ENCODE measurements around the gene KCNJ1. TPM values are rescaled to one million over a fixed set of nuclear protein-coding genes. Genes with fewer than 3 reads are reported as not detected.
A peak's percentile ranks its signal among the peaks of the same experiment; 100 is the strongest.

The KCNJ1 gene
- polyA plus RNA-seq, 1 of the 3 experiments (the other 2 are of a cell fraction): not detected

DNA sequence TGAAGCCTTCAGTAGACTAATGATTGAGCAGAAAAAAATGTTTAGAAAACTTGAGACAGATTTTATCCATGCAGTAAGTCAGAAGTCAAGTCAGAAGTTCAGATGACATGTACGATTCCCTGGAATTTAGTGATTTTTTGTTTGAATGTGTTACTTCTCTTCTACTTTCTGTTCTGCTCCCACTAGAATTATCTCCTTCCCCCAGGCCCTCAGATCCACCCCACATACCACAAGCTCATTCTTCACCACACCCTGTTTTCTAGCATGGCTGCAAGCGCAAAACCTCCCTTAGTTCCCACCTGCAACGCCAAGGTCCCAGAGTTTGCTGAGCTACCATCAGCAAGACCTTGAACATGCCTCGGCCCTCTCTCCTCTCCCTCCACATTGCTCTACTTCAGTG is 64.1 kb downstream of the KCNJ1 start:
- Histone ChIP-seq H4K20me1 (ENCODE audit: insufficient read depth) (no peaks in the 10 kb centered on the region), H3K9me2 (no peaks in the 10 kb centered on the region), H3F3A (replicated peaks; ENCODE audit: insufficient read depth) (peaks cover 3% of the 10 kb centered on the region), H3K79me2 (ENCODE audit: insufficient read depth) (no peaks in the 10 kb centered on the region), H2AFZ (ENCODE audit: low read depth) (no peak overlapping the region), H3K27me3 (ENCODE audit: insufficient read depth) (no peaks in the 10 kb centered on the region), H3K4me2 (no peak overlapping the region), H3K36me3 (replicated peaks in 1 of 2; ENCODE audit: control insufficient read depth in 1 of 2, insufficient read depth in 2 of 2, low read length in 1 of 2) (peaks cover 0 to 8% of the 10 kb centered on the region in 2 experiments), H3K27ac (ENCODE audit: low read depth in 2 of 2, low read length in 1 of 2) (no peak overlapping the region), H3K9me3 (no peaks in the 10 kb centered on the region), H3K9ac (no peak overlapping the region), H3K4me1 (ENCODE audit: control insufficient read depth in 1 of 2, insufficient read depth in 2 of 2, low read depth in 1 of 2, low read length in 1 of 2) (peaks cover 5 to 14% of the 10 kb centered on the region in 2 experiments; a peak in 2 of 4 replicates), H3K4me3 (ENCODE audit: low read depth in 2 of 2, low read length in 1 of 2) (0 out of 4 replicates have a peak overlapping the region, but pooled peaks of 1 of the 2 experiments have one; percentile 40)
- POLR2A ChIA-PET: no interaction called here
- TF ChIP-seq RCOR1 (IDR thresholded peaks at IDR 0.05; ENCODE audit: low read length) (no peak), FOXM1 (IDR thresholded peaks at IDR 0.05; ENCODE audit: low read depth) (no peak), JUND (IDR thresholded peaks at IDR 0.05) (no peak), RFX5 (IDR thresholded peaks at IDR 0.05; ENCODE audit: low read length) (no peak), RAD21 (IDR thresholded peaks at IDR 0.05; ENCODE audit: low read length) (no peak), GABPA (IDR thresholded peaks at IDR 0.05; ENCODE audit: low read depth) (no peak), SMC3 (IDR thresholded peaks at IDR 0.05; ENCODE audit: low read depth, low read length) (no peak), GATA2 (CRISPR knock-in tag; IDR thresholded peaks at IDR 0.05) (no peak)
- TF ChIP-seq, protein P1, sequence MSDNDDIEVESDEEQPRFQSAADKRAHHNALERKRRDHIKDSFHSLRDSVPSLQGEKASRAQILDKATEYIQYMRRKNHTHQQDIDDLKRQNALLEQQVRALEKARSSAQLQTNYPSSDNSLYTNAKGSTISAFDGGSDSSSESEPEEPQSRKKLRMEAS (IDR thresholded peaks at IDR 0.05; ENCODE audit: low read depth): no peak
- TF ChIP-seq, protein P2, sequence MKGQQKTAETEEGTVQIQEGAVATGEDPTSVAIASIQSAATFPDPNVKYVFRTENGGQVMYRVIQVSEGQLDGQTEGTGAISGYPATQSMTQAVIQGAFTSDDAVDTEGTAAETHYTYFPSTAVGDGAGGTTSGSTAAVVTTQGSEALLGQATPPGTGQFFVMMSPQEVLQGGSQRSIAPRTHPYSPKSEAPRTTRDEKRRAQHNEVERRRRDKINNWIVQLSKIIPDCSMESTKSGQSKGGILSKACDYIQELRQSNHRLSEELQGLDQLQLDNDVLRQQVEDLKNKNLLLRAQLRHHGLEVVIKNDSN (IDR thresholded peaks at IDR 0.05; ENCODE audit: borderline replicate concordance, low read depth): no peak
- TF ChIP-seq, protein P3, sequence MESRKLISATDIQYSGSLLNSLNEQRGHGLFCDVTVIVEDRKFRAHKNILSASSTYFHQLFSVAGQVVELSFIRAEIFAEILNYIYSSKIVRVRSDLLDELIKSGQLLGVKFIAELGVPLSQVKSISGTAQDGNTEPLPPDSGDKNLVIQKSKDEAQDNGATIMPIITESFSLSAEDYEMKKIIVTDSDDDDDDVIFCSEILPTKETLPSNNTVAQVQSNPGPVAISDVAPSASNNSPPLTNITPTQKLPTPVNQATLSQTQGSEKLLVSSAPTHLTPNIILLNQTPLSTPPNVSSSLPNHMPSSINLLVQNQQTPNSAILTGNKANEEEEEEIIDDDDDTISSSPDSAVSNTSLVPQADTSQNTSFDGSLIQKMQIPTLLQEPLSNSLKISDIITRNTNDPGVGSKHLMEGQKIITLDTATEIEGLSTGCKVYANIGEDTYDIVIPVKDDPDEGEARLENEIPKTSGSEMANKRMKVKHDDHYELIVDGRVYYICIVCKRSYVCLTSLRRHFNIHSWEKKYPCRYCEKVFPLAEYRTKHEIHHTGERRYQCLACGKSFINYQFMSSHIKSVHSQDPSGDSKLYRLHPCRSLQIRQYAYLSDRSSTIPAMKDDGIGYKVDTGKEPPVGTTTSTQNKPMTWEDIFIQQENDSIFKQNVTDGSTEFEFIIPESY (IDR thresholded peaks at IDR 0.05; ENCODE audit: borderline replicate concordance, low read depth): no peak
- 81% methylated on average over 4 of the region's 4 CpGs for WGBS (ENCODE audit: low lambda C conversion rate)
- DNase-seq: no peak
- CTCF ChIA-PET: interaction anchor here (0.6 to 3.1 kb wide), 24 partner anchors 9 to 645 kb away, joined by 3 to 21 read pairs (median 4); no protein-coding TSS in a partner anchor

DNA sequence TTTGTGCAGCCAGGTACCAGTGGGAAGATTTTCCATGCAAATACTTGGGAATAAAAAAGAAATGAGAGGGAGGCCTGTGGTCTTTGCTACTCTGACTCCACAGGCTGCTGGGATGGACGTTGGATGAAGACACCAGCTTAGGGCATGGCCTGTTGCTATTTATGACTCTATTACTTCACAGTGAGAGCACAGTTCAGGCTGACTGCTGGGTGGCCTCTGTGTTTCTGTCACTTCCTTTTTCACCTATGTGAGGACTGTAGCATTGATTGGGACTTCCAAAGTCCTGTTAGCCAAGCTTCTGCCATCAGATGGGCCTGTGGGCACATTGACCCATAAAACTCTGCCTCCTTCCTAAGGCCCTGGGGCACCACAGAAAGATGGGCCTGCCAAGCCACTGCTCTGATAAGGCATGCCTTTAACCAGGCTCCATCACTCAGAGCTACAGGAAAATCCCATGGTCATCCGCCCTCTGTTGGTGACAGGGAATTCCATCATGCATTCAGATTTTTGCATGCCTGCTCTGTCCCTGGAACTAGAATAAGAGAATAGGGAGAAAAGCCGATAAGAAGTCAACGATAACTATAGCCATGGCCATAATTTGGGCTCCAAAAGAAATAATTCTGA is 64.6 kb downstream of the KCNJ1 start:
- Histone ChIP-seq H3K36me3 (replicated peaks in 1 of 2; ENCODE audit: control insufficient read depth in 1 of 2, insufficient read depth in 2 of 2, low read length in 1 of 2) (peaks cover 0 to 3% of the 10 kb centered on the region in 2 experiments), H3K4me3 (ENCODE audit: low read depth in 2 of 2, low read length in 1 of 2) (peak overlapping the region in 1 of 2 experiments; percentile 40; a peak in 1 of 4 replicates), H3K27me3 (ENCODE audit: insufficient read depth) (no peaks in the 10 kb centered on the region), H3K4me1 (ENCODE audit: control insufficient read depth in 1 of 2, insufficient read depth in 2 of 2, low read depth in 1 of 2, low read length in 1 of 2) (peaks cover 5 to 14% of the 10 kb centered on the region in 2 experiments; a peak in 2 of 4 replicates), H3K27ac (ENCODE audit: low read depth in 2 of 2, low read length in 1 of 2) (peak overlapping the region in 1 of 2 experiments; percentile 41; a peak in 1 of 4 replicates), H4K20me1 (ENCODE audit: insufficient read depth) (no peaks in the 10 kb centered on the region), H2AFZ (ENCODE audit: low read depth) (no peak overlapping the region), H3K79me2 (ENCODE audit: insufficient read depth) (no peaks in the 10 kb centered on the region), H3K9me2 (no peaks in the 10 kb centered on the region), H3K9ac (no peak overlapping the region), H3K4me2 (no peak overlapping the region), H3K9me3 (no peaks in the 10 kb centered on the region), H3F3A (replicated peaks; ENCODE audit: insufficient read depth) (peaks cover 3% of the 10 kb centered on the region)
- 70% methylated on average over 3 of the region's 4 CpGs for WGBS (ENCODE audit: low lambda C conversion rate)
- POLR2A ChIA-PET: no interaction called here
- DNase-seq: peak; percentile 65
- peak; percentile 30; the same call in 1 of the 2 replicates for TF ChIP-seq RCOR1 (IDR thresholded peaks at IDR 0.05; ENCODE audit: low read length)
- peak; percentile 52; the same call in 1 of the 2 replicates for TF ChIP-seq SMC3 (IDR thresholded peaks at IDR 0.05; ENCODE audit: low read depth, low read length)
- TF ChIP-seq, protein P4, sequence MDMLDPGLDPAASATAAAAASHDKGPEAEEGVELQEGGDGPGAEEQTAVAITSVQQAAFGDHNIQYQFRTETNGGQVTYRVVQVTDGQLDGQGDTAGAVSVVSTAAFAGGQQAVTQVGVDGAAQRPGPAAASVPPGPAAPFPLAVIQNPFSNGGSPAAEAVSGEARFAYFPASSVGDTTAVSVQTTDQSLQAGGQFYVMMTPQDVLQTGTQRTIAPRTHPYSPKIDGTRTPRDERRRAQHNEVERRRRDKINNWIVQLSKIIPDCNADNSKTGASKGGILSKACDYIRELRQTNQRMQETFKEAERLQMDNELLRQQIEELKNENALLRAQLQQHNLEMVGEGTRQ (IDR thresholded peaks at IDR 0.05; ENCODE audit: borderline replicate concordance, low read depth, low read length): no peak
- peak; percentile 60 for TF ChIP-seq RAD21 (IDR thresholded peaks at IDR 0.05; ENCODE audit: low read length)
- TF ChIP-seq, protein P5, sequence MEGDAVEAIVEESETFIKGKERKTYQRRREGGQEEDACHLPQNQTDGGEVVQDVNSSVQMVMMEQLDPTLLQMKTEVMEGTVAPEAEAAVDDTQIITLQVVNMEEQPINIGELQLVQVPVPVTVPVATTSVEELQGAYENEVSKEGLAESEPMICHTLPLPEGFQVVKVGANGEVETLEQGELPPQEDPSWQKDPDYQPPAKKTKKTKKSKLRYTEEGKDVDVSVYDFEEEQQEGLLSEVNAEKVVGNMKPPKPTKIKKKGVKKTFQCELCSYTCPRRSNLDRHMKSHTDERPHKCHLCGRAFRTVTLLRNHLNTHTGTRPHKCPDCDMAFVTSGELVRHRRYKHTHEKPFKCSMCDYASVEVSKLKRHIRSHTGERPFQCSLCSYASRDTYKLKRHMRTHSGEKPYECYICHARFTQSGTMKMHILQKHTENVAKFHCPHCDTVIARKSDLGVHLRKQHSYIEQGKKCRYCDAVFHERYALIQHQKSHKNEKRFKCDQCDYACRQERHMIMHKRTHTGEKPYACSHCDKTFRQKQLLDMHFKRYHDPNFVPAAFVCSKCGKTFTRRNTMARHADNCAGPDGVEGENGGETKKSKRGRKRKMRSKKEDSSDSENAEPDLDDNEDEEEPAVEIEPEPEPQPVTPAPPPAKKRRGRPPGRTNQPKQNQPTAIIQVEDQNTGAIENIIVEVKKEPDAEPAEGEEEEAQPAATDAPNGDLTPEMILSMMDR (IDR thresholded peaks at IDR 0.05): peak; percentile 63
- CTCF ChIA-PET: interaction anchor here (0.6 to 3.1 kb wide), 26 partner anchors 8 to 645 kb away, joined by 3 to 21 read pairs (median 4); no protein-coding TSS in a partner anchor
